HG03108 (cell line): Measurements from ENCODE around the gene NKX2-1.
"Not testable (repeated sequence)": the region's sequence is repeated elsewhere in the genome, so short reads cannot be mapped to it uniquely, and the experiment has no call there.

Source experiments
- ATAC-seq: cut with Tn5 transposase; IDR thresholded peaks from one replicate; pipeline ENCODE4 v1.9.1; 2021; ENCODE audit warnings: moderate library complexity; ENCODE audit not compliant: unreplicated experiment

Gene NKX2-1

DNA sequence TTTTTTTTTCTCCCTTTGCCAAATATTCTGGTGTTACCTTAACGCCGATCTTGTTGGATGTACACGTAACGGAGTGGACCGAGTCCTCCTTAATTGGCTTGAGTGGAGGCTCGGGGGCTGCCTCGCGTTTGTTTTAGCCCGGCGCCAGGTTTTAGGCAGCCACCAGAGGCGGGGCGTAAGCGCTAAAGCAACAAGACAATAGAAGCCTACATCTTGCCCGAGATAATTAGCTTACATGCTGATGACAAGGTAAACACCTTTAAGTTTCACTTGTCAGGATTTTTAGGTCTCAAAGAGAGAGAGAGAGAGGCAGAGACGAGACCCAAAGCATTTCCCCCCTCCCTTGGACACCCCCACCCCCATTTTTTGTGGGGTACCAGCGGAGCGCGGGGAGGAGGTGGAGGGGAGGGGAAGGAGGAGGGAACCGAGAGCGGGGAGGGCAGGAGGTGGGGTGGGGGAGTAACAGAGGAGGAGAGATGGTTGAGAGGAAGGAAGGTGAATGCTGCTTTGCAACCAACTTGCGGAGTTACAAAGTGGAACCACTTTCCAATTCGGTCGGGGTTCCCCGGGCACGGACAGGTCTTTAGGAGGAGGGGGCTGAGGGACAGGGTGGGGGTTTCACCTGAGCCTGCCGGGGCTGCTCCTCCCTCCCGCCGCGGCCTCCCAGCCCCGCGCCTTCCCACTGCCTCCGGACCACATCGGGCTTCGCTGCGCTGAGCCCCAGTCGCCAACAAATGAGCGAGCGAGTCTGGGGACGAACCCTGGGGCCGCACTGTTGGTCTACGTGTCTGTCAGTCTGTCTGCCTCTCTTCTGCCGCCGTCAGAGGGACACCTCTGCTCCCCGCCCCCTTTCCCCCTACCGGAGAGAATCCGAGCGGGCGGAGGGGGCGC, at the start of gene NKX2-1:
Gene NKX2-1 (minus strand): TSS at position 802 of the 891 bp plus-strand sequence. CDS start 103 bp downstream, at position 699.
- no peak for ATAC-seq

GRCh38 chr14:36556811-36557433, 36.9 kb upstream of the NKX2-1 start:
- ATAC-seq = no peak

DNA sequence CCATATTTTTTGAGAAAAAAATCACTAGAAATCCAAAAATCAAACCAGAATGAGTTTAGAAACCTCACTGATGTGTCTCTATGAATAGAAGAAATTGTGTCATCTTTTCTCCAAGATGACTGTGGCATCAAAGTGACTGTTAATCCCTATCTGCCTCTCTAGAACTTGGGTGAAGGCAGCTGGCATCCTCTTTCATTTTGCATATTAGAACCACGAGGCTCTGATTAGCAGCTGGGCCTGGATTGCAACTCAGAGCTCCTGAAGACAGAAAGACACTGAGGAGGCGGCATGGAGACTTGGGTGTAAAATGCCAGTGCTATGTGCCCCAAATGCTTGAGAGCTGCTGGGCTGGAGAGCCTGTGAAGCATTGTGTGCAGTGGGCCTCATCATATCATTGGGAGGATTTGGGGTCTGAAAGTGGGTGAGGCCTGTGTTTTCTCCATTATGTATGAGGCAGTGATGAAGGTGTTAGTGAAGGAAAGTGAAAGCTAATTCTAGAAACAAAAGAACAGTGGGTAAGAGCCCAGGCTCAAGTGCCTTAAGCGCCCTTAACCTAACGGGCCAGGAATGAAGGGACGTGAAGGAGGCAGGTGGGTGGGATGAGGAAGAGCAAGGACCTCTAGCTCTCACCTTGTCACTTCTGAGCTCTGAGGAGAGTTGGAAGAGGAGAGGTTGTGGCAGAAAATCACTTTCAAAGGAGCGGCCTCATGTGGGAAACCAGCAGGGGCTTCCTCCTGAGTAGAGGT, 36.1 kb upstream of the NKX2-1 start:
- ATAC-seq = no peak

- ATAC-seq = no peak
Measured at GRCh38 chr14:36553656-36554260, 33.7 kb upstream of the NKX2-1 start.

DNA sequence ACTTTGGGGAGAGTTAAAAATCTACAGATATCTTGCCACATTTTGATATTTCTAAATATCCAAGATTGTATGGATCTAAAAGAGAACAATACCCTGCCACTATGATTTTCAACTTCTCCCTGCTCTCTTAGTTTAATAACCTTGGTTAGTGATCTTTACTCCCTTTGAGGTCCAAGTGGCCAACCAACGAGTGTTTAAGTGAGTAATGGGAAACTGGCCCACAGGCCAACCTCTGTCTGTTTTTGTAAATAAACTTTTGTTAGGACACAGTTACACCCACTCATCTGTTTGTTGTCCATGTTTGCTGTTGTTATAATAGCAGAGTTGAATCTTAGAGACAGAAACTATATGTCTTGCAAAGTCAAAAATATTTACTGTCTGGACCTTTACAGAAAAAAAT, 30.9 kb upstream of the NKX2-1 start:
- ATAC-seq = no peak

DNA sequence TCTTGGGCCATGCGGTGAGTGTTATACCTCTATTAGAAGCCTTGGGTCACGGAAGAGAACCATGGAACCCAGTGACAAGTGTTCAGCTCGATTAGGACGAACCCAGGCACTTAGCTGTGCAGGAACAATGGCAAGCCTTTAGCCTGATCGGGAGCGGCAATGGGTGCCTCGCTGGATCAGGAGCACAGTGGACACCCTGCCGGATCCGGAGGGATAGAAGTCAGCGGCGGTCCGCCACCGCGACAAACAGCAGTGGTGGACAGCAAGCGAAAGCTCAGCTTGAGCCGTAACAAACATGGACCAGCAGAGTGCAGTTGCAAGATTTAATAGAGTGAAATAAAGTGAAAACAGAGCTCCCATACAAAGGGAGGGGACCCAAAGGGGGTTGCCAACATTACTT, 24.2 kb upstream of the NKX2-1 start:
- not testable (repeated sequence) for ATAC-seq

DNA sequence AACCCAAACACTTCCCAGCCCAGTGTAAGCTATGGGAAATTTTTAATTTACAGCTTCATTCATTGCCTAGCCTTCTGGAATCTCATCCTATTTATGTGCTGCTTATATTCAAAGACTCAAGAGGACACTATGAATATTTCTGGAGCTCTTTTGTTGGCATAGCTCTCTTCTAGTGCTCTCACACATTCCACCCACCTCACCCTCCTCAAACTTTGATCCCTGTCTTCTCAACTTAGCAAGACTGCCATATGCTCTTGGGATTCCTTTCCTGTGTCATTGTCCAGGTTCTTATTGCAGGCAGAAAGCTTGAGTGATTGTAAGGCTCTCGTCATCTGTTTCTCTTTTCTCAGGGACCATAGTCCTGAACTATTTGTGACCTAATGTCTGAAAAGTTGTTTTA, 18.0 kb upstream of the NKX2-1 start:
- ATAC-seq = no peak

DNA sequence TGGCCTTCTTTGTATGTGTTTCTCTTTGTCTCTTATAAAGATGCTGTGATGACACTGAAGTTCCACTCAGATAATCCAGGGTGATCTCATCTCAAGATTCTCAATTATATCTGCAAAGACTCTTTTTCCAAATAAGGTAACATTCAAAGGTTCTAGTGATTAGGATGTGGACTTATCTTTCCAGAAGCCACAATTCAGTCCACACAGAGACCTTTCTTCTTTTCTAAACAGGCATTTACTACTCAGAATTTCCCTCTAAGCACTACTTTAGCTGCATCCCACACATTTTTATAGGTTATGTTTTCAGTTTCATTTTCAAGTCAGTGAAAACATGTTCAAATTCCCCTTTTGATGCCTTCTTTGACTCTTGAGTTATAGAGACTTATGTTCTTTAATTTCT, 9.0 kb upstream of the NKX2-1 start:
- no peak for ATAC-seq

GRCh38 chr14:36525746-36526099, 5.7 kb upstream of the NKX2-1 start:
- no peak for ATAC-seq

- no peak for ATAC-seq
Measured at GRCh38 chr14:36524874-36525745, 5.1 kb upstream of the NKX2-1 start.

DNA sequence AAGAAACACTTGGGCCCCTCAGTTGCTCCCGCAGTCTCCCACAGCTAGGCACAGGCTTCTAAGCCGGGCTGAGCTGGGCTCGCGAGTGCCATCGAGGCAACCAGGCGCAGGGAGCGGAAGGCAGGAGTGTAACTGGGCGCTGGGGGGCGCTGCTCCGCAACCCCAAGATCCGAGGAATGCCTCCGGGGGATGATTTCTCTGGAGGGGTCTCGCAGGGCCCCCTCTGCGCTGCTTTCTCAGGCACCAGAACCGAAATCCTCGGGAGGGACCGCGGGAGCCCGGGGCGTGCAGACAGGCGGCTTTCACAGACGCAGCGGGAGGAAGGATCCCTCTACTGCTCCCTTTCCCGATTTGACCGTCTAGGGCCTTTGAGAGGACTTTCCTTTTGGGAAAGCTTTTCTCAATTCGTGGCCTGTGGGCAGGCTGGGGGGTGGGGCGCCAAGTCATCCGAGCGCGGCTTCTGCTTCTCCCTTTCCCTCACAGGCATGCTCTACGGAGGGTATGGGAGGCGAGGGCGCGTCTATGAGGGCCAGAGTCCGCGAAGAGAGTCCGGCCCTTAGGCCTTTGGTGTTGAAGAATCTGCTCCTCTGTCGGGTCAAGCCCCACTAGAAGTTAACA, 4.3 kb upstream of the NKX2-1 start:
- ATAC-seq = no peak

GRCh38 chr14:36522972-36523715, 3.1 kb upstream of the NKX2-1 start:
- no peak for ATAC-seq

DNA sequence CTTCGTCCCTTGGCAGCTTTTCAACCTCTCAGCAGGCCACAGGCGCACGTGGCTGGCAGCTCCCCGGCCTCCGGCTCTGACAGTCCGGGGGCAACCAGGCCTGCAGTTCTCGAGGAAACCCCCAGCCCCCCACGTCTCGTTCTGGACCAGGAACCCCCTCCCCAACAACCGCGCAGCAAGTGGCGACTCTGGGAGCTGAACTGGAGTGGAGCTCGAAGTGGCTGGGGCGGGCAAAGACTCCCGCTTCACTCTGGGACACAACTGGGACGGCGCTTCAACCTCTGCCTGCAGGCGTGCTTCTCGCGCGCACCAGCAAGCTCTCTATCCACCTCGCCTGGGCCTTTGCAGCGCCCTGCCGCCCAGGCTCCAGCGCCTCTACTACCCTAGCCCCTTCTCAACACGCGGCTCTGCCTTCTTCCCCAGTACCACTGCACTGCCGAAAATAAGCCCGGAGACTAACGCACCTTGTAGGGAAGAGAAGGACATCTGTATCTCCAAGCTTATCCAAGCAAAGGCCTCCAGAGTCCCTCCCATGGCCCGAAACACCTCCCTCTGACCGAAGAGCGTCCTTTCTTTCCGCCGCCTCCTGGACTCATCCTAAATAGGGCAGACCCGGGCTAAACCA, 2.4 kb upstream of the NKX2-1 start:
- ATAC-seq = no peak

- ATAC-seq = no peak
Measured at GRCh38 chr14:36521598-36522345, 1.7 kb upstream of the NKX2-1 start.

DNA sequence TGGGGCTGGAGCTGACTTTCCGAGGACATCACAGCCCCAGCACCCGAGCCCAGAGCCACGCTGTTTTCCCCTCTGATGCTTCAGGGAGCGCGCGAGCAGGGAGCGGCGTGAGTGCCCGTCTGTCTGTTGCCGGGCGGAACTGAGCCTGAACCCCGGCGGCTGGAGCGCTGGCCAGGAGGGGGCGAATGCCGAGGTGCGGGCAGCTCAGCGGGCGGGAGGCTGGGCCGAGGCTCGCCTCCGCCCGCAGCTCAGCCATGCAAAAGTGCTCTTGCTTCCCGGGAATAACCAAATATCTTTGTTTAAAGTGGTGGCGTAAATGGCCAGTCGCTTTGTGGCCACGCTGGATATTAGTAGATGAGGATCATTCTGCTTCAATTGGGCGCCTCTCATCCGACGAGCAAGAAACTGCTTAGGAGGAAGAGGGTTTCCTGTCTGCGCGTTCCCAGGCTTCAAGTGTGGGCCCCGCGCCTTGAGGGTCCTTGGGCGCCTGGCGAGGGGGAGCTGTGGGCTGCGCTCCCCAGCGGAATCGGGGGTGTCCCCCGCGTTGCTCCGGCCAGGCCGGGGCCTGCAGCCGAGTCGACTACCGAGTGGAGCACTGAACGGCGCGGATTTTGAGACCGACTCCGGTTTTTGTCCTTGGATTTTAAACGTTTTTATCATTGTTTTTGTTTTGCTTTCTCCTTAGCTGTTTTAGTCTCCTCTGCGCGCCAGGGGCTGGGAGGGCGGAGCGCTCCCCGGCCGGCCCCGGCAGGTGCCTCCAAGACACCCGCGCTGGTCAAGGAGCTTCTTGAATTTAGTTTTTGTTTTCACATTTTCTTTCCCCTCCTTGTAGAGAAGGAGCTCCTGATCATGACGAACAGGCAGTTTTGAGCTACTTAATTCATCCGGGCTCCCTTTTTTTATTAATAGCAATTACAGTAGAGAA, 831 bp upstream of the NKX2-1 start:
- no peak for ATAC-seq

GRCh38 chr14:36518586-36519430, 1.2 kb downstream of the NKX2-1 start:
- no peak for ATAC-seq
